Muscle of arm (tissue), 12 donors: ENCODE measurements around the gene RTN4RL2. TPM values are rescaled to one million over a fixed set of nuclear protein-coding genes. Genes with fewer than 3 reads are reported as not detected.

Source experiments
- DNase-seq: peaks from one replicate; pipeline ENCODE4 v3.0.0-alpha.2; 2013
- polyA plus RNA-seq, 12 donors: library from polyadenylated mRNA; unstranded; fragments of 120-200 nt; gene quantifications; one replicate each; pipeline ENCODE4 v1.2.1, GENCODE V29; 2013; ENCODE audit not compliant: insufficient read length in 12 of 12

RTN4RL2 gene
- polyA plus RNA-seq, 12 donors, result 9.0 to 43.3 (median 24.2) TPM; not detected in 1

GRCh38 chr11:57521116-57521515 lies 60.8 kb downstream of the RTN4RL2 start:
- no peak for DNase-seq

- DNase-seq, result no peak
Observed at GRCh38 chr11:57523419-57523818, 63.1 kb downstream of the RTN4RL2 start.

Other genes with a start within 250 kb of the RTN4RL2 start
- 100 to 1,000 TPM in 1 of 12 donors, 10 to 100 TPM in 10, not detected in 1; 79.1 to 106 (median 89.6) TPM for gene APLNR, start 223.3 kb upstream of the RTN4RL2 start, polyA plus RNA-seq
- 100 to 1,000 TPM in 9 of 12 donors, 10 to 100 TPM in 2, not detected in 1; 84.0 to 149 (median 111) TPM for gene TNKS1BP1, start 135.6 kb upstream of the RTN4RL2 start, polyA plus RNA-seq
- gene SSRP1, start 124.6 kb upstream of the RTN4RL2 start, polyA plus RNA-seq, result 100 to 1,000 TPM in 4 of 12 donors, 10 to 100 TPM in 7, not detected in 1; 75.2 to 157 (median 94.7) TPM
- gene P2RX3, start 122.2 kb upstream of the RTN4RL2 start, polyA plus RNA-seq, result 1 to 10 TPM in 10 of 12 donors, not detected in 2; 1.6 to 5.6 (median 4.1) TPM
- 1 to 10 TPM in 1 of 12 donors, under 1 TPM in 5, not detected in 6; 0.28 to 5.8 (median 0.49) TPM for gene PRG3, start 79.4 kb upstream of the RTN4RL2 start, polyA plus RNA-seq
- 10 to 100 TPM in 1 of 12 donors, 1 to 10 TPM in 3, under 1 TPM in 6, not detected in 2; 0.17 to 11.9 (median 0.43) TPM for gene PRG2, start 69.9 kb upstream of the RTN4RL2 start, polyA plus RNA-seq
- 10 to 100 TPM in 11 of 12 donors, not detected in 1; 24.6 to 45.1 (median 28.1) TPM for gene SLC43A3, start 33.4 kb upstream of the RTN4RL2 start, polyA plus RNA-seq
- 10 to 100 TPM in 6 of 12 donors, 1 to 10 TPM in 5, not detected in 1; 6.7 to 27.7 (median 11.8) TPM for gene SLC43A1, start 55.2 kb downstream of the RTN4RL2 start, polyA plus RNA-seq
- gene TIMM10, start 70.2 kb downstream of the RTN4RL2 start, polyA plus RNA-seq, result 10 to 100 TPM in 11 of 12 donors, not detected in 1; 25.3 to 71.9 (median 38.1) TPM
- 100 to 1,000 TPM in 11 of 12 donors, 10 to 100 TPM in 1; 63.6 to 366 (median 189) TPM for gene SMTNL1, start 77.1 kb downstream of the RTN4RL2 start, polyA plus RNA-seq
- gene UBE2L6, start 107.1 kb downstream of the RTN4RL2 start, polyA plus RNA-seq, result 10 to 100 TPM in 11 of 12 donors, not detected in 1; 18.6 to 30.6 (median 24.4) TPM
- gene SERPING1, start 137.2 kb downstream of the RTN4RL2 start, polyA plus RNA-seq, result 100 to 1,000 TPM in 4 of 12 donors, 10 to 100 TPM in 7, not detected in 1; 74.1 to 187 (median 90.7) TPM
- gene YPEL4, start 189.4 kb downstream of the RTN4RL2 start, polyA plus RNA-seq, result 1 to 10 TPM in 9 of 12 donors, under 1 TPM in 2, not detected in 1; 0.85 to 3.8 (median 1.7) TPM
- gene CLP1, start 197.2 kb downstream of the RTN4RL2 start, polyA plus RNA-seq, result 10 to 100 TPM in 5 of 12 donors, 1 to 10 TPM in 6, not detected in 1; 7.8 to 17.7 (median 9.8) TPM
- 10 to 100 TPM in 11 of 12 donors, not detected in 1; 26.4 to 41.8 (median 31.3) TPM for gene ZDHHC5, start 207.6 kb downstream of the RTN4RL2 start, polyA plus RNA-seq